AG04449 (cell line): Measurements from ENCODE around the gene AK4.
"Not testable (repeated sequence)": the region's sequence is repeated elsewhere in the genome, so short reads cannot be mapped to it uniquely, and the experiment has no call there.

Experiments
- CTCF ChIA-PET: fragments of 350-600 bp; formaldehyde crosslinking; extraction: SDS; loops from one replicate; lab custom pipeline; 2021; ENCODE audit warnings: antibody characterized with exemption; lab: Yijun Ruan, JAX
- POLR2A ChIA-PET: fragments of 400-600, 350-600 bp; formaldehyde crosslinking; extraction: SDS; loops from one replicate; lab custom pipeline; 2020; ENCODE audit warnings: antibody characterized with exemption, inconsistent platforms; lab: Yijun Ruan, JAX
- DNase-seq: peaks from one replicate; pipeline ENCODE4 v3.0.0-alpha.2; 2010; ENCODE audit warnings: low read depth, low spot score
- H3K4me3 ChIP-seq: 2 replicates; pipeline ENCODE4 v1.5.1; 2011; ENCODE audit warnings: low read depth, mild to moderate bottlenecking, control low read depth, low read length
- TF ChIP-seq, protein P1 (sequence below): IDR thresholded peaks from one replicate; pipeline ENCODE4 v1.5.1; 2011; ENCODE audit warnings: mild to moderate bottlenecking, moderate library complexity, low read length, control low read depth, inconsistent platforms; ENCODE audit not compliant: insufficient read depth; ENCODE audit errors: missing control alignments

AK4 gene

DNA sequence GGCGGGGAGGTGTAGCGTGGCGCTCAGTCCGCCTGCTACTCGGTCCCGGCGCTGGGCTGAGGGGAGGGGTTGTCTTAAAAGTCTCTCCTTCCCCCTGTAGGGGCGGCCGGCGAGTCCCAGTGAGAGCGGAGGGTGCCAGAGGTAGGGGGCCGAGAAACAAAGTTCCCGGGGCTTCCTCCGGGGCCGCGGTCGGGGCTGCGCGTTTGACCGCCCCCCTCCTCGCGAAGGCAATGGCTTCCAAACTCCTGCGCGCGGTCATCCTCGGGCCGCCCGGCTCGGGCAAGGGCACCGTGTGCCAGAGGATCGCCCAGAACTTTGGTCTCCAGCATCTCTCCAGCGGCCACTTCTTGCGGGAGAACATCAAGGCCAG, at the start of gene AK4:
TSS of gene AK4 (plus strand) at position 26 of the 370 bp plus-strand sequence. CDS start at position 231, 205 bp downstream.
- CTCF ChIA-PET = interaction anchor here (1.0 to 1.6 kb wide), 3 partner anchors 9 to 540 kb away, joined by 3 to 5 read pairs (median 3); no protein-coding TSS in a partner anchor
- POLR2A ChIA-PET = interaction anchor here (0.9 to 1.2 kb wide), 2 partner anchors 276 to 311 kb away, joined by 3 to 4 read pairs; no protein-coding TSS in a partner anchor
- DNase-seq = not testable (repeated sequence)
- H3K4me3 ChIP-seq = peak within 1 kb of the TSS; percentile 65

DNA sequence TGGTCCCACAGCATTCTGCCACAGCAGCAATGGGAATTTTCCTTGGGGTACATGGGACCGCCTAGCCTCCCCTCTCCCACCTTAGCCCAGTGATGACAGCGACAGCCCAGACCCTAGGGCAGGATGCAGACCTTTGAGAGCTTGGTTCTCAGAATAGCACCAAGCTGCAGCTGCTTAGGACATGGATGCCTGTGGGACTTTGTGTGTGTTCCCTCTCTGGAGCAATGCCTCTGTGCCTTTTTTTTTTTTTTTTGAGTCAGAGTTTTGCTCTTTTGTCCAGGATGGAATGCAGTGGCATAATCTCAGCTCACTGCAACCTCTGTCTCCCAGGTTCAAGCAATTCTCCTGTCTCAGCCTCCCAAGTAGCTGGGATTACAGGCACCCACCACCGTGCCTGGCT, 44.2 kb upstream of the AK4 start:
- TF ChIP-seq, protein P1, sequence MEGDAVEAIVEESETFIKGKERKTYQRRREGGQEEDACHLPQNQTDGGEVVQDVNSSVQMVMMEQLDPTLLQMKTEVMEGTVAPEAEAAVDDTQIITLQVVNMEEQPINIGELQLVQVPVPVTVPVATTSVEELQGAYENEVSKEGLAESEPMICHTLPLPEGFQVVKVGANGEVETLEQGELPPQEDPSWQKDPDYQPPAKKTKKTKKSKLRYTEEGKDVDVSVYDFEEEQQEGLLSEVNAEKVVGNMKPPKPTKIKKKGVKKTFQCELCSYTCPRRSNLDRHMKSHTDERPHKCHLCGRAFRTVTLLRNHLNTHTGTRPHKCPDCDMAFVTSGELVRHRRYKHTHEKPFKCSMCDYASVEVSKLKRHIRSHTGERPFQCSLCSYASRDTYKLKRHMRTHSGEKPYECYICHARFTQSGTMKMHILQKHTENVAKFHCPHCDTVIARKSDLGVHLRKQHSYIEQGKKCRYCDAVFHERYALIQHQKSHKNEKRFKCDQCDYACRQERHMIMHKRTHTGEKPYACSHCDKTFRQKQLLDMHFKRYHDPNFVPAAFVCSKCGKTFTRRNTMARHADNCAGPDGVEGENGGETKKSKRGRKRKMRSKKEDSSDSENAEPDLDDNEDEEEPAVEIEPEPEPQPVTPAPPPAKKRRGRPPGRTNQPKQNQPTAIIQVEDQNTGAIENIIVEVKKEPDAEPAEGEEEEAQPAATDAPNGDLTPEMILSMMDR = no peak
- no peak for DNase-seq
- POLR2A ChIA-PET = no interaction called here
- H3K4me3 ChIP-seq = no peak overlapping the region
- CTCF ChIA-PET = no interaction called here

DNA sequence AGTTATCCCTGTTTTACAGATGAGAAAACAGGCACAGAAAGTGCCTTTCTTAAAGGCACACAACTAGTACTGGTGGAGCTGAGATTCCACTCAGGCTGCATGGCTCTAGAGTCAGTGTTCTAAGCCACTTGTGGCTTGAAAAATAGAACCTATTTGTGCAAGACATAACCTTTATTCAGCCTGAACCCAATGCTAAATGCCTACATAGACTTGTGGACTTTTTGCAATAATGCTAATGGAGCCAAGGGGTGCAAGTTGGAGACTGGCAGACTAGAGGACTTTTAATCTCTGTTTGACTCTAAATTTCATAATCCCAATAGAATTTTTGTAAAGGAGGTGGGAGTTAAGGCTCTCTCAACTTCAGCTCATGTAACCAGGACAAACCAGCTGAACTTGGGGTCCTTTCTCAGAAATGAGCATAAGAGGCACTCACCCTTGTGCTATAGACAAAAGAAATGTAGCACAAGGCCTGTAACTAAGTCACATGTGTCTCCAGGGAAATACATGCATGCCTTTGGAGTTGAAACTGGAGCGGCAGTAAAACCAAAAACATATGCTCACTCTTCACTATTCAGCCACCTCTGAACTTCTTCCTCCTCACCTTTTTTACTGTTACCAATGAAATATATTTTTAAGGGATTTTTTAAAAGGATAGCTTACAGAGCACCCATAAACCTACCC, 43.0 kb upstream of the AK4 start:
- H3K4me3 ChIP-seq = no peak overlapping the region
- POLR2A ChIA-PET = no interaction called here
- no peak for DNase-seq
- CTCF ChIA-PET = interaction anchor here (1.0 kb wide), 1 partner anchor 30 kb away, joined by 3 read pairs; no protein-coding TSS in a partner anchor
- TF ChIP-seq, protein P1 = no peak

DNA sequence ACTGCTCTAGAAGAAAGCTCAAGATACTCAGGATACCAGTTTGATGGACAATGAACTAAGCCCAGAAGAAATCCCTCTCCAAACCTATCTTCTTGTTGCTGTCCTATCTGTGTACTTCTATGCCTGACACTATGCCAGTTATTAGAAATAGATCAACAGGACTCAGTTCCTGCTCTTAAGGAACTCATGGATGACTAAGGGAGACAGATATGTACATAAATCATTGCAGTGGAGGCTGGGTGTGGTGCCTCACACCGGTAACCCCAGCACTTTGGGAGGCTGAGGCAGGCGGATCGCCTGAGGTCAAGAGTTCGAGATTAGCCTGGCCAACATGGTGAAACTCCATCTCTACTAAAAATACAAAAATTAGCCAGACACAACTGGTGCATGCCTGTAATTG, 42.4 kb upstream of the AK4 start:
- POLR2A ChIA-PET = no interaction called here
- DNase-seq = no peak
- TF ChIP-seq, protein P1 = no peak
- H3K4me3 ChIP-seq = no peak overlapping the region
- CTCF ChIA-PET = interaction anchor here (1.0 kb wide), 1 partner anchor 30 kb away, joined by 3 read pairs; no protein-coding TSS in a partner anchor

- DNase-seq = no peak
- TF ChIP-seq, protein P1 = no peak
- H3K4me3 ChIP-seq = no peak overlapping the region
- ChIA-PET CTCF (no interaction called here), POLR2A (no interaction called here)
Observed at GRCh38 chr1:65108025-65108642, 39.9 kb upstream of the AK4 start.

DNA sequence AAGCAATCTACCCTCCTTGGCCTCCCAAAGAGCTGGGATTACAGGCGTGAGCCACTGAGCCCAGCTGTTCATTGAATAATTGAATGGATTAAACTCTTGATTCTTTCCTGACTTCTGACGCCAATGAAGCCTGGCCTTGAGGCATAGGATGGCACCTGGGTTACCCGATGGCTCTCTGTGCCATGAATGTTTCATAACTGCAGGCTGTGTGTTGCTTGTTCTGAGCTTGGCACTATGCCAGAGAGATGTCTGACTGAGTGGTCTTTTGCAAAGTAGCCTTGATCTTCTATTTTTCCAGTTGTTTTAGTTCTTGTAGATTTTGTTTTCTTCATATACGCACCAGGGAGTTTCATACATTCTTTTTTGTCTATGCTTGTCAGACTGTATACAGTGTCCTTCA, 38.5 kb upstream of the AK4 start:
- POLR2A ChIA-PET = no interaction called here

More for the DNA sequence above, 38.5 kb upstream of the AK4 start:
- TF ChIP-seq, protein P1 = no peak
- CTCF ChIA-PET = no interaction called here
- H3K4me3 ChIP-seq = no peak overlapping the region
- no peak for DNase-seq
